Measurements from ENCODE around the gene HMHB1.

- no peak for TF ChIP-seq PKNOX1 (IDR thresholded peaks at IDR 0.05)
- no peak for TF ChIP-seq LEF1 (IDR thresholded peaks at IDR 0.05; ENCODE audit: borderline replicate concordance)
- TF ChIP-seq HDGF (IDR thresholded peaks at IDR 0.05; ENCODE audit: borderline replicate concordance) = no peak
- no peak for TF ChIP-seq ZNF384 (IDR thresholded peaks at IDR 0.05)
- TF ChIP-seq FOXA1 (IDR thresholded peaks at IDR 0.05) = no peak
- no peak for TF ChIP-seq SP1 (IDR thresholded peaks at IDR 0.05)
- no peak for TF ChIP-seq ELF4 (IDR thresholded peaks at IDR 0.05)
- no peak for TF ChIP-seq NFRKB (IDR thresholded peaks at IDR 0.05)
- no peak for TF ChIP-seq BHLHE40 (IDR thresholded peaks at IDR 0.05; ENCODE audit: borderline replicate concordance)
- no peak for TF ChIP-seq FOXM1 (IDR thresholded peaks at IDR 0.05; ENCODE audit: borderline replicate concordance)
These were observed 18.7 kb upstream of the HMHB1 start for GRCh38 chr5:143793249-143793648.

All from HEK293T (cell line).